ENCODE data around the gene SLC9A9.
"Not testable (repeated sequence)": the region's sequence is repeated elsewhere in the genome, so short reads cannot be mapped to it uniquely, and the experiment has no call there.

DNA sequence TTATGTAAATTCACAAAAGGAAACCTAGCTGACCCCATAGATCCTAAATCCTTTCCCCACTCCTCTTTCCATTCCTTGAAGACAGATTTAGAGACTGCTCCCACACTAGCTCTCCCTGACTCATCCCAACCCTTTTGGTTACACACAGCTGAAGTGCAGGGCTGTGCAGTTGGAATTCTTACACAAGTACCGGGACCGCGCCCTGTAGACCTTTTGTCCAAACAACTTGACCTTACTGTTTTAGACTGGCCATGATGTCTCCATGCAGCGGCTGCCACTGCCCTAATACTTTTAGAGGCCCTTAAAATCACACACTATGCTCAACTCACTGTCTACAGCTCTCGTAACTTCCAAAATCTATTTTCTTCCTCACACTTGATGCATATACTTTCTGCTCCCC is 47.2 kb downstream of the SLC9A9 start:
- TF ChIP-seq, protein P1, sequence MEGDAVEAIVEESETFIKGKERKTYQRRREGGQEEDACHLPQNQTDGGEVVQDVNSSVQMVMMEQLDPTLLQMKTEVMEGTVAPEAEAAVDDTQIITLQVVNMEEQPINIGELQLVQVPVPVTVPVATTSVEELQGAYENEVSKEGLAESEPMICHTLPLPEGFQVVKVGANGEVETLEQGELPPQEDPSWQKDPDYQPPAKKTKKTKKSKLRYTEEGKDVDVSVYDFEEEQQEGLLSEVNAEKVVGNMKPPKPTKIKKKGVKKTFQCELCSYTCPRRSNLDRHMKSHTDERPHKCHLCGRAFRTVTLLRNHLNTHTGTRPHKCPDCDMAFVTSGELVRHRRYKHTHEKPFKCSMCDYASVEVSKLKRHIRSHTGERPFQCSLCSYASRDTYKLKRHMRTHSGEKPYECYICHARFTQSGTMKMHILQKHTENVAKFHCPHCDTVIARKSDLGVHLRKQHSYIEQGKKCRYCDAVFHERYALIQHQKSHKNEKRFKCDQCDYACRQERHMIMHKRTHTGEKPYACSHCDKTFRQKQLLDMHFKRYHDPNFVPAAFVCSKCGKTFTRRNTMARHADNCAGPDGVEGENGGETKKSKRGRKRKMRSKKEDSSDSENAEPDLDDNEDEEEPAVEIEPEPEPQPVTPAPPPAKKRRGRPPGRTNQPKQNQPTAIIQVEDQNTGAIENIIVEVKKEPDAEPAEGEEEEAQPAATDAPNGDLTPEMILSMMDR (IDR thresholded peaks at IDR 0.05 in 4 of 5, conservative IDR thresholded peaks at IDR 0.05 in 1 of 5) = not testable (repeated sequence)
- not testable (repeated sequence) for TF ChIP-seq POLR2A (IDR thresholded peaks at IDR 0.05)
